Endothelial cell of umbilical vein (primary cell): ENCODE data around the gene ABR. TPM values are rescaled to one million over a fixed set of nuclear protein-coding genes. Genes with fewer than 3 reads are reported as not detected.

Experiments
- BruUV-seq: library from RNA; stranded (reverse); fragments of 400-500 nt; replicated peaks from 2 replicates; lab custom pipeline; 2021; lab: Mats Ljungman, UMichigan
- CTCF ChIA-PET: fragments of 300-600, 350-600 bp; sonication (Branson Sonifier 250); formaldehyde crosslinking; loops from one replicate; lab custom pipeline; 2021; ENCODE audit warnings: antibody characterized with exemption, inconsistent platforms; lab: Charles Lee
- POLR2A ChIA-PET: fragments of 300-600, 350-600 bp; sonication (Branson Sonifier 250); formaldehyde crosslinking; loops from one replicate; lab custom pipeline; 2021; ENCODE audit warnings: antibody characterized with exemption, inconsistent platforms; lab: Charles Lee
- DNase-seq: peaks from one replicate; pipeline ENCODE4 v3.0.0-alpha.2; 2011; ENCODE audit warnings: low read depth, low spot score
- FAIRE-seq: peaks from 2 replicates; lab custom pipeline; 2011; peaks lifted over from hg19 to GRCh38; lab: Jason Lieb, UNC
- H2AFZ ChIP-seq: 2 replicates; pipeline ENCODE4 v1.6.0; 2012; ENCODE audit warnings: low read depth, low read length, control low read depth, inconsistent platforms
- H3K27ac ChIP-seq: 2 replicates; pipeline ENCODE4 v1.5.1; 2011; ENCODE audit warnings: low read depth, mild to moderate bottlenecking, control low read depth, low read length, moderate library complexity; ENCODE audit not compliant: insufficient read depth
- H3K27me3 ChIP-seq, 2 experiments: 2 replicates each; pipeline versions ENCODE4 v1.6.0 to v1.6.1; 2011; ENCODE audit warnings: low read length in 2 of 2, mixed read lengths in 1 of 2; ENCODE audit not compliant: control insufficient read depth in 2 of 2, insufficient read depth in 2 of 2
- H3K36me3 ChIP-seq, 2 experiments: 2 replicates in 1 of 2; 3 replicates in 1 of 2; pipeline ENCODE4 v1.5.1; 2011; ENCODE audit warnings: low read length in 2 of 2, mild to moderate bottlenecking in 1 of 2, moderate library complexity in 1 of 2; ENCODE audit not compliant: control insufficient read depth in 2 of 2, insufficient read depth in 2 of 2; ENCODE audit errors: extremely low read depth in 1 of 2
- H3K4me1 ChIP-seq: 3 replicates; pipeline ENCODE4 v1.5.1; 2011; ENCODE audit warnings: mild to moderate bottlenecking, low read length; ENCODE audit not compliant: control insufficient read depth, insufficient read depth; ENCODE audit errors: extremely low read depth
- H3K4me2 ChIP-seq: 2 replicates; pipeline ENCODE4 v1.6.1; 2011; ENCODE audit warnings: low read length, control low read depth, mixed read lengths; ENCODE audit not compliant: insufficient read depth
- H3K4me3 ChIP-seq, 3 experiments: fragments of 200-600 bp in 1 of 3; sonication (generic), shearing (Covaris generic) in 1 of 3; replicated peaks in 1 of 3; 2 replicates each; pipeline ENCODE4 v1.5.1; 2011 to 2016; ENCODE audit warnings: control low read depth in 3 of 3, low read length in 3 of 3, mild to moderate bottlenecking in 2 of 3, inconsistent platforms in 1 of 3, low read depth in 1 of 3, moderate library complexity in 1 of 3; ENCODE audit not compliant: insufficient read depth in 1 of 3
- H3K79me2 ChIP-seq: 2 replicates; pipeline ENCODE4 v1.6.0; 2012; ENCODE audit warnings: low read length, inconsistent platforms; ENCODE audit not compliant: control insufficient read depth, insufficient read depth
- H3K9ac ChIP-seq: replicated peaks from 2 replicates; pipeline ENCODE3; 2011; ENCODE audit warnings: low read length, control low read depth; ENCODE audit not compliant: insufficient read depth; ENCODE audit errors: extremely low read depth
- H3K9me1 ChIP-seq: replicated peaks from 3 replicates; pipeline ENCODE4 v1.6.0; 2011; ENCODE audit warnings: mild to moderate bottlenecking, low read length; ENCODE audit not compliant: control insufficient read depth, insufficient read depth; ENCODE audit errors: extremely low read depth
- H3K9me3 ChIP-seq: replicated peaks from 2 replicates; pipeline ENCODE4 v1.5.1; 2012; ENCODE audit warnings: low read length, inconsistent platforms; ENCODE audit not compliant: control insufficient read depth, insufficient read depth
- H4K20me1 ChIP-seq: replicated peaks from 2 replicates; pipeline ENCODE3; 2011; ENCODE audit warnings: mild to moderate bottlenecking, low read length; ENCODE audit not compliant: control insufficient read depth, insufficient read depth; ENCODE audit errors: extremely low read depth
- EZH2 ChIP-seq: IDR thresholded peaks from 2 replicates; pipeline ENCODE4 v1.6.1; 2012; ENCODE audit warnings: borderline replicate concordance, low read depth, mild to moderate bottlenecking, moderate library complexity, low read length, inconsistent platforms; ENCODE audit not compliant: severe bottlenecking
- FOS ChIP-seq: IDR thresholded peaks from 2 replicates; pipeline ENCODE4 v1.6.1; 2011; ENCODE audit warnings: mild to moderate bottlenecking, low read length, moderate library complexity, borderline replicate concordance; ENCODE audit not compliant: insufficient read depth
- GATA2 ChIP-seq: IDR thresholded peaks from 2 replicates; pipeline ENCODE4 v1.7.0; 2011; ENCODE audit warnings: low read depth, mild to moderate bottlenecking, moderate library complexity, mixed read lengths, low read length; ENCODE audit not compliant: insufficient read length, insufficient read depth
- JUN ChIP-seq: IDR thresholded peaks from 2 replicates; pipeline ENCODE4 v1.6.1; 2011; ENCODE audit warnings: borderline replicate concordance, low read depth; ENCODE audit not compliant: insufficient read length, insufficient read depth
- MYC ChIP-seq: IDR thresholded peaks from one replicate; pipeline ENCODE4 v1.6.1; 2011; ENCODE audit warnings: mild to moderate bottlenecking, low read depth, low read length
- POLR2A ChIP-seq: IDR thresholded peaks from 2 replicates; pipeline ENCODE4 v1.6.1; 2012; ENCODE audit warnings: low read depth, mild to moderate bottlenecking, control low read depth, low read length
- POLR2AphosphoS5 ChIP-seq: IDR thresholded peaks from 2 replicates; pipeline ENCODE4 v1.6.1; 2012; ENCODE audit warnings: low read depth, mild to moderate bottlenecking, control low read depth, low read length, moderate library complexity; ENCODE audit not compliant: insufficient read depth
- dilution Hi-C: fragments of 300-500 bp; cut with MboI; formaldehyde crosslinking; loops from one replicate; pipeline ENCODE4 v1.15.0; 2019; ENCODE audit warnings: low sequenced_read_pairs; ENCODE audit not compliant: extremely low pct_ligation_motif_present
- intact Hi-C: fragments of 100-400 bp; cut with micrococcal nuclease; formaldehyde crosslinking; loops from one replicate; pipeline ENCODE4 v1.10.0; 2022
- polyA plus RNA-seq, 4 experiments: library from polyadenylated mRNA; depleted of rRNA in 3 of 4; stranded (reverse) in 3 of 4; unstranded in 1 of 4; fragments of >200 nt; gene quantifications; 2 replicates each; pipeline versions ENCODE4 v1.2.1 to v1.2.3, GENCODE V29; 2011 to 2012; ENCODE audit warnings: missing spikeins in 1 of 4
- total RNA-seq: library from RNA; stranded (reverse); gene quantifications from 2 replicates; pipeline ENCODE4 v1.2.3, GENCODE V29; 2021
- TF ChIP-seq, protein P1 (sequence below), 2 donors: IDR thresholded peaks; 1 replicate in 1 of 2; 2 replicates in 1 of 2; pipeline ENCODE4 v1.5.1; 2011; ENCODE audit warnings: low read length in 2 of 2, mild to moderate bottlenecking in 2 of 2, moderate library complexity in 2 of 2, control low read depth in 1 of 2, inconsistent platforms in 1 of 2, low read depth in 1 of 2; ENCODE audit not compliant: insufficient read depth in 1 of 2; ENCODE audit errors: extremely low read depth in 1 of 2
- TF ChIP-seq, protein P2 (sequence below): IDR thresholded peaks from 2 replicates; pipeline ENCODE4 v1.6.1; 2011; ENCODE audit not compliant: insufficient read depth, insufficient read length

Gene ABR
- total and polyA plus RNA-seq, 2 donors (not counting 3 experiments of a cell fraction or from before 2014, with no cell fraction given): 83.5 to 96.8 TPM

DNA sequence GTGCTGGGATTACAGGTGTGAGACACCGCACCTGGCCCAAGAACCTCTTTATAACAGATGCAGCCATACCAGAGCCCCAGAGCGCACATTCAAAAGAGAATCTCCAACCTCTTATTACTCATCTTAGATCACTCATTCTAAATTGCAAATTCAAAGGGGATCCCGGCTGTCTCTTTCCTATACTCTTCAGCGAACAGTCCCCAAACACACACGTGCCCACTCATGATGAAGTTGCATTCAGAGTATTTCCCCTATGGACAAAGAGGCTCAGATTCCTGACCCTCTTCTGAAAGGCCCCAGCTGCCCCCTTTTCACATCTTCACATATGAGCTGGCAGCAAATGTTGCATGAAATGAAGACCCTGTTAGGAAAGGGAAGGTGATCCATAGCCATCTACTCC is 22.5 kb upstream of the ABR start:
- intact Hi-C loops: no loop called here
- Histone ChIP-seq H3K4me1 (peaks cover 4% of the 10 kb centered on the region), H3K27me3 (no peaks in the 10 kb centered on the region), H3K36me3 (no peaks in the 10 kb centered on the region), H3K9me1 (no peaks in the 10 kb centered on the region), H4K20me1 (no peaks in the 10 kb centered on the region), H3K9ac (no peak overlapping the region), H3K4me2 (no peak overlapping the region), H3K27ac (no peak overlapping the region), H3K4me3 (no peak overlapping the region), H3K79me2 (no peaks in the 10 kb centered on the region), H3K9me3 (no peaks in the 10 kb centered on the region), H2AFZ (no peak overlapping the region)
- BruUV-seq: no TSS peak
- TF ChIP-seq FOS (no peak), JUN (no peak), MYC (no peak), POLR2A (no peak), POLR2AphosphoS5 (no peak), GATA2 (no peak), EZH2 (no peak)
- TF ChIP-seq, protein P1, sequence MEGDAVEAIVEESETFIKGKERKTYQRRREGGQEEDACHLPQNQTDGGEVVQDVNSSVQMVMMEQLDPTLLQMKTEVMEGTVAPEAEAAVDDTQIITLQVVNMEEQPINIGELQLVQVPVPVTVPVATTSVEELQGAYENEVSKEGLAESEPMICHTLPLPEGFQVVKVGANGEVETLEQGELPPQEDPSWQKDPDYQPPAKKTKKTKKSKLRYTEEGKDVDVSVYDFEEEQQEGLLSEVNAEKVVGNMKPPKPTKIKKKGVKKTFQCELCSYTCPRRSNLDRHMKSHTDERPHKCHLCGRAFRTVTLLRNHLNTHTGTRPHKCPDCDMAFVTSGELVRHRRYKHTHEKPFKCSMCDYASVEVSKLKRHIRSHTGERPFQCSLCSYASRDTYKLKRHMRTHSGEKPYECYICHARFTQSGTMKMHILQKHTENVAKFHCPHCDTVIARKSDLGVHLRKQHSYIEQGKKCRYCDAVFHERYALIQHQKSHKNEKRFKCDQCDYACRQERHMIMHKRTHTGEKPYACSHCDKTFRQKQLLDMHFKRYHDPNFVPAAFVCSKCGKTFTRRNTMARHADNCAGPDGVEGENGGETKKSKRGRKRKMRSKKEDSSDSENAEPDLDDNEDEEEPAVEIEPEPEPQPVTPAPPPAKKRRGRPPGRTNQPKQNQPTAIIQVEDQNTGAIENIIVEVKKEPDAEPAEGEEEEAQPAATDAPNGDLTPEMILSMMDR (IDR thresholded peaks at IDR 0.05; ENCODE audit: extremely low read depth in 1 of 2, insufficient read depth in 1 of 2, low read depth in 1 of 2, low read length in 2 of 2): no peak
- TF ChIP-seq, protein P2, sequence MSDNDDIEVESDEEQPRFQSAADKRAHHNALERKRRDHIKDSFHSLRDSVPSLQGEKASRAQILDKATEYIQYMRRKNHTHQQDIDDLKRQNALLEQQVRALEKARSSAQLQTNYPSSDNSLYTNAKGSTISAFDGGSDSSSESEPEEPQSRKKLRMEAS: no peak
- FAIRE-seq (no peak), DNase-seq (no peak)
- ChIA-PET CTCF (interaction anchor here (0.9 to 2.1 kb wide), 3 partner anchors 15 to 80 kb away, joined by 3 to 5 read pairs (median 4); no protein-coding TSS in a partner anchor), POLR2A (no interaction called here)
- dilution Hi-C loops: no loop called here
